ENCODE results near the gene SLC35A3.

The SLC35A3 gene

DNA sequence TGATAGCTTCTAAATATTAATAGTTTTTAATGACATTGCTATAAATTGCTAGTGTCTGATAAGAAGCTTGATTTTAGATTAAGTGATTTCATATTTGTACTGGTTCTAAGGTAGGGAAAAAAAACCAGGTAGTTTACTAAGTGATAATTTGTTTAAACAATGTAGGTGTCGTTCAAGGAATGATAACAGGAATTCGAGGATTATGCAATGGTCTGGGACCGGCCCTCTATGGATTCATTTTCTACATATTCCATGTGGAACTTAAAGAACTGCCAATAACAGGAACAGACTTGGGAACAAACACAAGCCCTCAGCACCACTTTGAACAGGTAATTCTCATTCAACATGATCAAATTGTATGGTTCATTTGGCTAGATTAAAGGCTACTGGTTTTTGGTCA lies 110.5 kb downstream of the SLC35A3 start:
- no peak for DNase-seq

Data from NCI-H187 treated with DMSO at 0.1 percent for 48 hours (cell line).